WTC11 (cell line): ENCODE results near the gene PPP1R18. TPM values are rescaled to one million over a fixed set of nuclear protein-coding genes. Genes with fewer than 3 reads are reported as not detected.

ENCODE experiments used
- ATAC-seq: fragments of 200-7000 bp; cut with Tn5 transposase; 2 replicates; pipeline ENCODE4 v1.10.0; 2021; ENCODE audit warnings: mild to moderate bottlenecking, moderate library complexity
- CTCF ChIA-PET: fragments of 300-600 bp; sonication (Branson Sonifier 250); formaldehyde crosslinking; loops from one replicate; lab custom pipeline; 2021; ENCODE audit warnings: antibody characterized with exemption; lab: Charles Lee
- POLR2A ChIA-PET: fragments of 350-600 bp; sonication (Branson Sonifier 250); formaldehyde crosslinking; loops from one replicate; lab custom pipeline; 2021; ENCODE audit warnings: antibody characterized with exemption; lab: Charles Lee
- DNase-seq: peaks from one replicate; pipeline ENCODE4 v3.0.0; 2021; ENCODE audit warnings: low spot score
- H3K27ac Mint-ChIP-seq: 2 replicates; pipeline ENCODE4 v1.8.0; 2021; ENCODE audit warnings: mixed read lengths
- H3K27me3 Mint-ChIP-seq: 2 replicates; pipeline ENCODE4 v1.8.0; 2021; ENCODE audit warnings: low read depth, mild to moderate bottlenecking, moderate library complexity, mixed read lengths
- H3K36me3 Mint-ChIP-seq: 2 replicates; pipeline ENCODE4 v1.8.0; 2021; ENCODE audit warnings: mixed read lengths
- H3K4me1 Mint-ChIP-seq: 2 replicates; pipeline ENCODE4 v1.8.0; 2022; ENCODE audit warnings: mixed read lengths
- H3K4me3 Mint-ChIP-seq: 2 replicates; pipeline ENCODE4 v1.8.0; 2021; ENCODE audit warnings: mild to moderate bottlenecking, moderate library complexity, mixed read lengths
- H3K9me3 Mint-ChIP-seq: 2 replicates; pipeline ENCODE4 v1.8.0; 2021; ENCODE audit warnings: mixed read lengths
- CREM ChIP-seq: sonication (generic); formaldehyde crosslinking; IDR thresholded peaks from 2 replicates; pipeline ENCODE4 v1.8.1; 2022; ENCODE audit warnings: mild to moderate bottlenecking, missing genetic modification reagents, moderate library complexity
- E2F4 ChIP-seq: sonication (generic); formaldehyde crosslinking; IDR thresholded peaks from 2 replicates; pipeline ENCODE4 v1.8.1; 2022; ENCODE audit warnings: low read depth, mild to moderate bottlenecking, moderate library complexity, missing genetic modification reagents, borderline replicate concordance
- FOXP1 ChIP-seq: sonication (generic); formaldehyde crosslinking; IDR thresholded peaks from 2 replicates; pipeline ENCODE4 v1.8.0; 2022; ENCODE audit warnings: missing genetic modification reagents, mild to moderate bottlenecking, moderate library complexity, borderline replicate concordance
- GABPB1 ChIP-seq: sonication (generic); formaldehyde crosslinking; IDR thresholded peaks from 2 replicates; pipeline ENCODE4 v1.8.1; 2023; ENCODE audit warnings: mild to moderate bottlenecking, missing genetic modification reagents
- JAZF1 ChIP-seq: fragments of 250-450 bp; sonication (Bioruptor Pico); IDR thresholded peaks from 2 replicates; pipeline ENCODE4 v1.9.0; 2021; ENCODE audit warnings: moderate library complexity, mild to moderate bottlenecking, inconsistent platforms
- JUN ChIP-seq: sonication (generic); formaldehyde crosslinking; IDR thresholded peaks from 2 replicates; pipeline ENCODE4 v1.8.0; 2023; ENCODE audit warnings: mild to moderate bottlenecking, missing genetic modification reagents
- NR2C2 ChIP-seq: sonication (generic); formaldehyde crosslinking; IDR thresholded peaks from 2 replicates; pipeline ENCODE4 v1.8.0; 2022; ENCODE audit warnings: mild to moderate bottlenecking, missing genetic modification reagents
- NR3C1 ChIP-seq: sonication (generic); formaldehyde crosslinking; conservative IDR thresholded peaks from 2 replicates; pipeline ENCODE4 v1.8.1; 2023; ENCODE audit warnings: low read depth, mild to moderate bottlenecking, missing genetic modification reagents
- OVOL2 ChIP-seq: fragments of 250-450 bp; sonication (Bioruptor Pico); IDR thresholded peaks from 2 replicates; pipeline ENCODE4 v1.9.0; 2021; ENCODE audit warnings: mild to moderate bottlenecking, borderline replicate concordance
- TEAD1 ChIP-seq: sonication (generic); formaldehyde crosslinking; IDR thresholded peaks from 2 replicates; pipeline ENCODE4 v1.8.0; 2022; ENCODE audit warnings: mild to moderate bottlenecking, missing genetic modification reagents
- ZNF219 ChIP-seq: sonication (generic); formaldehyde crosslinking; IDR thresholded peaks from 2 replicates; pipeline ENCODE4 v1.8.0; 2023; ENCODE audit warnings: missing genetic modification reagents, mild to moderate bottlenecking, borderline replicate concordance
- ZNF425 ChIP-seq: fragments of 250-450 bp; sonication (Bioruptor Pico); conservative IDR thresholded peaks from 2 replicates; pipeline ENCODE4 v1.9.0; 2021; ENCODE audit warnings: mild to moderate bottlenecking
- ZSCAN18 ChIP-seq: fragments of 250-450 bp; sonication (Bioruptor Pico); IDR thresholded peaks from 2 replicates; pipeline ENCODE4 v2.1.2; 2022; ENCODE audit warnings: mild to moderate bottlenecking, moderate library complexity
- total RNA-seq: library from RNA; stranded (reverse); gene quantifications from 3 replicates; pipeline ENCODE4 v1.2.3, GENCODE V29; 2021
- TF ChIP-seq, protein P1 (sequence below): sonication (generic); formaldehyde crosslinking; IDR thresholded peaks from 2 replicates; pipeline ENCODE4 v1.8.1; 2023; ENCODE audit warnings: mild to moderate bottlenecking, missing genetic modification reagents, borderline replicate concordance
- TF ChIP-seq, protein P2 (sequence below): sonication (generic); formaldehyde crosslinking; IDR thresholded peaks from 2 replicates; pipeline ENCODE4 v1.8.0; 2023; ENCODE audit warnings: missing genetic modification reagents

Gene PPP1R18
- total RNA-seq, 1 experiment from 2014 or later, result 36.5 TPM

- DNase-seq, result no peak
- H3K4me1 Mint-ChIP-seq, result peaks cover 16% of the 10 kb centered on the region
- POLR2A ChIA-PET, result no interaction called here
- no peaks in the 10 kb centered on the region for H3K27me3 Mint-ChIP-seq
- no peak for ATAC-seq
- no peaks in the 10 kb centered on the region for H3K9me3 Mint-ChIP-seq
- CTCF ChIA-PET, result interaction anchor here (9.7 kb wide), 1 partner anchor 54 kb away, joined by 131 read pairs; no protein-coding TSS in a partner anchor
- H3K36me3 Mint-ChIP-seq, result peaks cover 19% of the 10 kb centered on the region
- no peak overlapping the region; the same call in 1 of the 2 replicates for H3K27ac Mint-ChIP-seq
- no peak overlapping the region for H3K4me3 Mint-ChIP-seq
- TF ChIP-seq ZSCAN18 (CRISPR knock-in tag) (no peak), OVOL2 (CRISPR knock-in tag) (no peak), ZNF219 (CRISPR knock-in tag) (no peak), TEAD1 (CRISPR knock-in tag) (no peak), E2F4 (no peak), FOXP1 (CRISPR knock-in tag) (no peak), JAZF1 (CRISPR knock-in tag) (no peak), GABPB1 (no peak), JUN (CRISPR knock-in tag) (no peak), NR3C1 (CRISPR knock-in tag) (no peak), NR2C2 (CRISPR knock-in tag) (no peak), CREM (CRISPR knock-in tag) (no peak), ZNF425 (CRISPR knock-in tag) (no peak)
- TF ChIP-seq, protein P1, sequence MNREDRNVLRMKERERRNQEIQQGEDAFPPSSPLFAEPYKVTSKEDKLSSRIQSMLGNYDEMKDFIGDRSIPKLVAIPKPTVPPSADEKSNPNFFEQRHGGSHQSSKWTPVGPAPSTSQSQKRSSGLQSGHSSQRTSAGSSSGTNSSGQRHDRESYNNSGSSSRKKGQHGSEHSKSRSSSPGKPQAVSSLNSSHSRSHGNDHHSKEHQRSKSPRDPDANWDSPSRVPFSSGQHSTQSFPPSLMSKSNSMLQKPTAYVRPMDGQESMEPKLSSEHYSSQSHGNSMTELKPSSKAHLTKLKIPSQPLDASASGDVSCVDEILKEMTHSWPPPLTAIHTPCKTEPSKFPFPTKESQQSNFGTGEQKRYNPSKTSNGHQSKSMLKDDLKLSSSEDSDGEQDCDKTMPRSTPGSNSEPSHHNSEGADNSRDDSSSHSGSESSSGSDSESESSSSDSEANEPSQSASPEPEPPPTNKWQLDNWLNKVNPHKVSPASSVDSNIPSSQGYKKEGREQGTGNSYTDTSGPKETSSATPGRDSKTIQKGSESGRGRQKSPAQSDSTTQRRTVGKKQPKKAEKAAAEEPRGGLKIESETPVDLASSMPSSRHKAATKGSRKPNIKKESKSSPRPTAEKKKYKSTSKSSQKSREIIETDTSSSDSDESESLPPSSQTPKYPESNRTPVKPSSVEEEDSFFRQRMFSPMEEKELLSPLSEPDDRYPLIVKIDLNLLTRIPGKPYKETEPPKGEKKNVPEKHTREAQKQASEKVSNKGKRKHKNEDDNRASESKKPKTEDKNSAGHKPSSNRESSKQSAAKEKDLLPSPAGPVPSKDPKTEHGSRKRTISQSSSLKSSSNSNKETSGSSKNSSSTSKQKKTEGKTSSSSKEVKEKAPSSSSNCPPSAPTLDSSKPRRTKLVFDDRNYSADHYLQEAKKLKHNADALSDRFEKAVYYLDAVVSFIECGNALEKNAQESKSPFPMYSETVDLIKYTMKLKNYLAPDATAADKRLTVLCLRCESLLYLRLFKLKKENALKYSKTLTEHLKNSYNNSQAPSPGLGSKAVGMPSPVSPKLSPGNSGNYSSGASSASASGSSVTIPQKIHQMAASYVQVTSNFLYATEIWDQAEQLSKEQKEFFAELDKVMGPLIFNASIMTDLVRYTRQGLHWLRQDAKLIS (CRISPR knock-in tag), result no peak
- TF ChIP-seq, protein P2, sequence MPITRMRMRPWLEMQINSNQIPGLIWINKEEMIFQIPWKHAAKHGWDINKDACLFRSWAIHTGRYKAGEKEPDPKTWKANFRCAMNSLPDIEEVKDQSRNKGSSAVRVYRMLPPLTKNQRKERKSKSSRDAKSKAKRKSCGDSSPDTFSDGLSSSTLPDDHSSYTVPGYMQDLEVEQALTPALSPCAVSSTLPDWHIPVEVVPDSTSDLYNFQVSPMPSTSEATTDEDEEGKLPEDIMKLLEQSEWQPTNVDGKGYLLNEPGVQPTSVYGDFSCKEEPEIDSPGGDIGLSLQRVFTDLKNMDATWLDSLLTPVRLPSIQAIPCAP (CRISPR knock-in tag), result no peak
These were observed 9.7 kb downstream of the PPP1R18 start for GRCh38 chr6:30676660-30677285.
